Choroid plexus epithelial cell (primary cell): ENCODE measurements around the gene CNRIP1.

Source experiments
- DNase-seq: peaks from one replicate; pipeline ENCODE4 v3.0.0-alpha.2; 2010; ENCODE audit warnings: low read depth
- H3K4me3 ChIP-seq: 2 replicates; pipeline ENCODE4 v1.5.1; 2011; ENCODE audit warnings: low read depth, mild to moderate bottlenecking, control low read depth, low read length, moderate library complexity
- TF ChIP-seq, protein P1 (sequence below): conservative IDR thresholded peaks from 2 replicates; pipeline ENCODE4 v1.5.1; 2011; ENCODE audit warnings: low read depth, mild to moderate bottlenecking, control low read depth, inconsistent platforms, low read length, moderate library complexity

Gene CNRIP1

GRCh38 chr2:68248361-68248760, 71.4 kb downstream of the CNRIP1 start:
- TF ChIP-seq, protein P1, sequence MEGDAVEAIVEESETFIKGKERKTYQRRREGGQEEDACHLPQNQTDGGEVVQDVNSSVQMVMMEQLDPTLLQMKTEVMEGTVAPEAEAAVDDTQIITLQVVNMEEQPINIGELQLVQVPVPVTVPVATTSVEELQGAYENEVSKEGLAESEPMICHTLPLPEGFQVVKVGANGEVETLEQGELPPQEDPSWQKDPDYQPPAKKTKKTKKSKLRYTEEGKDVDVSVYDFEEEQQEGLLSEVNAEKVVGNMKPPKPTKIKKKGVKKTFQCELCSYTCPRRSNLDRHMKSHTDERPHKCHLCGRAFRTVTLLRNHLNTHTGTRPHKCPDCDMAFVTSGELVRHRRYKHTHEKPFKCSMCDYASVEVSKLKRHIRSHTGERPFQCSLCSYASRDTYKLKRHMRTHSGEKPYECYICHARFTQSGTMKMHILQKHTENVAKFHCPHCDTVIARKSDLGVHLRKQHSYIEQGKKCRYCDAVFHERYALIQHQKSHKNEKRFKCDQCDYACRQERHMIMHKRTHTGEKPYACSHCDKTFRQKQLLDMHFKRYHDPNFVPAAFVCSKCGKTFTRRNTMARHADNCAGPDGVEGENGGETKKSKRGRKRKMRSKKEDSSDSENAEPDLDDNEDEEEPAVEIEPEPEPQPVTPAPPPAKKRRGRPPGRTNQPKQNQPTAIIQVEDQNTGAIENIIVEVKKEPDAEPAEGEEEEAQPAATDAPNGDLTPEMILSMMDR = no peak
- H3K4me3 ChIP-seq = no peak overlapping the region
- DNase-seq = no peak

DNA sequence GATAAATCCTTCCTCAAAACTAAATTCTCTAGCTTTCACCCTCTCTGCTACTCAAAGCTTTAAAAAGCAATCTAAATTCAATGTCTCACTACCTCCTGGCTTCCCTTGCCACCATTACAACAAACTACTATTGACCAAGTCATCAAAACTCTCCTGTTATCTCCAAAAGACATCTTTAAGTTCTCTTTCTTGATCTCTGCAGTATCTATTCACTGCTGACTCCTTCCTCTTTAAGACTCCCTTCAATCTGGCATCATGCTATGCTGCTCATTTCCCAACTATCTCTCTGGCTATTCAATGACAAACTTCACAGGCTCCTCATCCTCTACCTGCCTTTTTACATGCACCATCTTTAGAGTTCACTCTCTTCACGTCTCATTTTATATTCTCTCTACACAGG, 73.4 kb downstream of the CNRIP1 start:
- no peak for DNase-seq
- TF ChIP-seq, protein P1 = no peak
- H3K4me3 ChIP-seq = no peak overlapping the region

DNA sequence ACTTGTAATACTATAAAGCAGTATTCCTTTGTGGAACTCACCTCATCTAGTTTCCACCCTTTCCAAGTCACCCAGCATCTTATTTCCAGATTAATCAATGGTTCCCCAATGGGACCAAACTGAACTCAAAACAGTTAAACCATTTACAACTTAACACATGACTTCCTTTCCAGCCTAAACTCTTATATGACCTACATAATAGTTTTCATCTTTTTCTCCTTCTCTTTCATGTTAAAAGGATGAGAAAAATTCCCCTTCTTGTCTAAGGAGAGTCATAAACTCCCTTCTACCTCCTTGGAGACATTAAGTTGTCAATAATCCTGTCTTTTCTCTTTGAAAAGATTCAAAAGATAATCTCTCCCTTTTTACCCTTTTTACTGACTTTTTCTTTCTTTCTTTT, 74.1 kb downstream of the CNRIP1 start:
- TF ChIP-seq, protein P1 = no peak
- no peak overlapping the region for H3K4me3 ChIP-seq
- DNase-seq = no peak

GRCh38 chr2:68245066-68245465, 74.7 kb downstream of the CNRIP1 start:
- H3K4me3 ChIP-seq = no peak overlapping the region
- no peak for DNase-seq
- TF ChIP-seq, protein P1 = no peak

- TF ChIP-seq, protein P1 = no peak
- DNase-seq = no peak
- no peak overlapping the region for H3K4me3 ChIP-seq
Observed at GRCh38 chr2:68244456-68244855, 75.3 kb downstream of the CNRIP1 start.
